T-helper 9 cell (primary cell): ENCODE measurements around the gene CLIC6.

ENCODE experiments used
- DNase-seq: peaks from one replicate; pipeline ENCODE4 v3.0.0-alpha.2; 2020

The CLIC6 gene

GRCh38 chr21:34730194-34730593 is 61.4 kb downstream of the CLIC6 start:
- DNase-seq = no peak

DNA sequence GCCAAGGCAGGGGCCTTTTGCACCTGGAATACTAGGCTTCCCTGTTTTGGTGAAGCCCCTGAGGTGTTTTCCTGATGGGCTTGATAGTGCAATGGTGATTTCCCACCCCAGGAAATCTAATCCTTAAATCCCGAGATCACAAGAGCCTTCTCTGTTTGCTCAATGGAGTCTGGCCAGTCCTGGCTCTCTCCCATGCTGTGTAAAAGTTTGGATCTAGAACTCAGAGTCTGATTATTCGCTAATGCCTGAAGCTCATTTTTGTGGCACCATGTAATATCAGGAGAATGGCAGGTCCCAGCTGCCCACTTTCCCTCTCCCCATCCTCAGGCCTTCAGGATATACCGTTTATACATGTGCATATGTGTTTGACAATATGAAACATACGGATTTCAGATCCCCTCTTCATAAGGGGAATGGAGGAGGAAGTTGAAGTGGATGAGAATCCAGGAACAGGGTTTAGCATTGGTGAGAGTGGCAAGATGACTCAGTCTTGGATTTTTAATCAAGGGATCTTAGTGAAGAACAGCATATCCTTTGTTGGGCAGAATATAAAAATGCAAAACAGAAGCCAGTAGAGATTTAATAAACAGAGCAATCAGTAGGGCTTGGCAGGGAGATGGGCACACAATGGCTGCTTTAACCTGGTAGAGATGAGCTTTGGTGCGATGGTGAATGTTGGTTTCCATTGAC is 62.1 kb downstream of the CLIC6 start:
- no peak for DNase-seq

DNA sequence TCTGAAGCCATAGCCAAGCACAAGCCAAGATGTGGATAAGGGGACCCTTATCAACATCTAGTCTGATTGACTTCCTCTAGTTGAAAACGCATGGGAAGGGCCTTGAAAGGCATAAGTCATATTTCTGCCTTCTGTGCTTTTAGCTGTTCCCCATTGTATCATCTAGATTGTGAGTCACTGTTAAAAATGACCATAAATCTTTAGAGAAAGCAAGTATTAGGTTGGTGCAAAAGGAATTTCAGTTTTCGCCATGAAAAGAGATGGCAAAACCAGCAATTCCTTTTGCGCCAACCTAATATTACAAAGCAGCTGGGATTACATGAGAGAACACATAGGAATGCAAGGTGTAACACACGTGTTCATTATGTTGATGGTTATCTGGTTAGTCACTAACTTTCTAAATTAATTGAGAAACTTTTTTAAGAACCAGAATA is 63.6 kb downstream of the CLIC6 start:
- no peak for DNase-seq

DNA sequence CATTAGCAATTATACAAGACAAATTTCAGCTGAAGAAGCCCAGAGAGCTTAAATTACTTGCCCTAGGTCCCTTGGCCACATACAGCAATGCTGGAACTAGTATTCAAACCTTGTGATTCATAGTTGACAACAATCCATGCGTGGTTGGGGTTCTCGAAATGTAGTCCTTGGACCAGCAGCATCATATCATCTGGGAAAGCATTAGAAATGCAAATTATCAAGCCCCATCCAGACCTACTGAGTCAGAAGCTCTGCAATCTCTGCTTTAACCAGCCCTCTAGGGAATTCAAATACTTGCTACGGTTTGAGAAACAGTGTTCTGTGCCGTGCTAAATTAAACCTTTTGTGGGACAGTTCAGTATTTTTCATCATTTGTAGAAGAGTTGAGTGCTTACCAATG is 65.1 kb downstream of the CLIC6 start:
- no peak for DNase-seq

- DNase-seq = no peak
These were observed 65.9 kb downstream of the CLIC6 start for GRCh38 chr21:34734696-34735095.

GRCh38 chr21:34736116-34736874 is 67.5 kb downstream of the CLIC6 start:
- no peak for DNase-seq

- no peak for DNase-seq
These were observed 68.3 kb downstream of the CLIC6 start for GRCh38 chr21:34737115-34737514.

DNA sequence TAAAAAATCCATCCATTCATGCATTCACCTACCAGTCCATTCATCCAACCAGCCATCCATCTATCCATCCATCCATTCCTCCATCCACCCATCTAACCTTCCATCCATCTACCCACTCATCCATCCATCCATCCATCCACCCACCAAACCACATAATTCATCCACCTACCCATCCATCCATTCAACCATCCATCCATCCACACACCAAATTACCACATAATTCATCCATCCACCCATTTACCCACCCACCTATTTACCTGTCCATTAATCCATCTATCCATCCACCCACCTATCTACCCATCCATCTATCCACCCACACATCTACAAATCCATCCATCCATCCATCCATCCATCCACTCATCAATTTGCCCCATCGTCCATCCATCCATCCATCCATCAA is 71.4 kb downstream of the CLIC6 start:
- no peak for DNase-seq

GRCh38 chr21:34743285-34743684 is 74.5 kb downstream of the CLIC6 start:
- no peak for DNase-seq

- no peak for DNase-seq
These were observed 75.0 kb downstream of the CLIC6 start for GRCh38 chr21:34743831-34744230.

GRCh38 chr21:34744801-34745200 is 76.0 kb downstream of the CLIC6 start:
- DNase-seq = no peak

DNA sequence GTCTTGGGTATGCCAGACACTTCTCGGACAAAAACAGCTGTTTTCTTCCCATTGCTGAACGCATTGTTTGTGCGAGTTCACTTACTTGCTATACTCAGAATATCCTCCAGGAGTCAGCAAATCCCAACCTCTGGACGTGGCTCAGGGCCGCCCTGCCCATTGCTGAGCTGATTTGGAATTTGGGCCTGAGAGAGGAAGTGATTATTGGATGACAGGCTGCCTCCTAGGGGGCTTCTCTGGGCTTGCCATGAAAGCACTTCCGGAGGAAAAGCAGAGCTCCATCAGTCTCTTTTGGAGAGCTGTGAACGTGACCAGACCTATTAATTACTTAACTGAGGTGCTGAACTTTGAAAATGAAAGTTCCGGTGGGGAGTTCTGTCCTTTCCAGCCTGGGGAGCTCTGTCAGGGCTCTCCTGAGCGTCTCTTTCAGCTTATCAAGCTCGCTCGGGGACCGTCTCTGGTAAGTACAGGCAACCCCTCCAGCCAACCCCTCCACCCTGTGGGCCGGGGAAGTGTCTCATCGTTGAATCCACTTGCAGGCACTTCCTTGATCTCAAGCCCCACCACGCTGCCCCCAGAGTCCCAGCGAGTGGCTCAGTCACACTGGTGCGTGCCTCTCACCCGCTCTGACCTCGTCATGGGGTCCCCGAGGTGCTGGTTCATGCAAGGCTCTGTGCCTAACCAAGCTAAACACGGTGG is 76.9 kb downstream of the CLIC6 start:
- peak; percentile 16 for DNase-seq

- DNase-seq = no peak
These were observed 80.1 kb downstream of the CLIC6 start for GRCh38 chr21:34748862-34749261.

DNA sequence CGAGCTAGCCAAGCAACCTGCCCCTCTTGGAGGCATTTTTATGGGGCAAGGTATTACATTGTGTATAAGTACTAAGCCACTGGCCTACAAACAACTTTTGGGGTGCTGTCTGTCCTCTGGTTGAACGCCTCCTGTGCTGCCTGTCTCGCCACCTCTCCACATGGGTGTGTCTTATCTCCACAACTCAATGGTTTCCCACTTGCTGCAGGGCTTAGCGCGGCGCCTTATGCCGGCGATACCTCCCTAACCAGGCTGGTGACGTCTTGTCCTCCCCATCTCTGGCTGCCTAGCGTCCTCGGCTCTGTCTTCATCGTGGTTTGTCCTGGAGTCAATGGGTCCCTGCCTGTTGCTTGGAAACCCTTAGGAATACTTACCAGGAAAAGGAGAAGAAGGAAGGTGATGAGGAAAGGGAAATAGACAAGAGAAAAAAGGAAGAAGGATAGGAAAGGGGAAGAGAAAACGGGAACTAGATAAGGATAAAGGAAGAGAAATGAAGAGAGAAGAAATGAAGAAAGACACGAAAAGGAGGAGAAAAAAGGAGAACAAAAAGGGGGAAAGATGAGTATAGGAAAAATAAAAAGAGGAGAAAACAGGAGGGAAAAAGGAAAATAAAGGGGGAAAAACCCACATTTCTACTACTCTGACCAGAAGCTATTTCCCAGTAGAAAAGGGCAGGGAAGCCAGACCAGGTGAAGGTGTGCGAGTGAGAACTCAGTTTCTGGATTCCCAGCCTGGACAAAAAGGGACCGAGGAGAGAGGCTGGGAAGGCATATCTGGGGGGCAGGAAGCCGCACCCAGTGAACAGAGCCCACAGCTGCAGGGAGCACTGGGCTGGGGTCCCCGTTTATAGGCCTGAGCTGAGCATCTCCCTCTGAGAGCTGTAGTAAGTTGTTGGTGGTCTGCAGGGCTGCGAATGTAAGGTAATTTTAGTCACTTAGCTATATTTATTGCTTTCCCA is 86.2 kb downstream of the CLIC6 start:
- no peak for DNase-seq

DNA sequence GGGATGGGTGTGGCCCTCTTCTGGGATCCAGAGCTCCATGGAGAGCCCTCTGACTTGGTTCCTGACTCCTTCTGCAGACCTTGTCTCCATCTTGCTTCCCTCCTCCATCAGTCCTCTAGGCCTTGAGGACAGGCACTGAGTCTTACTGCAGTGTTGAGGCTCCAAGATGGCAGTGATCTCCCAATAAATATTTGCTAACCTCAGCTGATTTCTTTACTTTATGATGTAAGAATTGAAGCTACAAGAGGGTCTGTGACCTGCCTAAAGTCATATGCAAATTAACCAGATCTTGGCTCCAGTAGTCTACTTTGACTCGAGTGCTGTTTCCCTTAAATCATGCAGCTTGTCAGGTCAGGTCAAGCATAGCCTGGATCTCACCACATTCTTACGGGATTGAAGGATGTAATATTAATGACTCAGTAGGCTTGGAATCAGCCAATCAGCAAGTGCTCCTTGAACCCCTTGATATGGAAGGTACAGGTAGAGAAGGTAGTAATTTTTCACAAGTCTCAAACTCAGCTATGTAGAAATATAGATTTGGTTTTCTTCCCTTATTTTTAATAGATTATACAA is 93.0 kb downstream of the CLIC6 start:
- no peak for DNase-seq

DNA sequence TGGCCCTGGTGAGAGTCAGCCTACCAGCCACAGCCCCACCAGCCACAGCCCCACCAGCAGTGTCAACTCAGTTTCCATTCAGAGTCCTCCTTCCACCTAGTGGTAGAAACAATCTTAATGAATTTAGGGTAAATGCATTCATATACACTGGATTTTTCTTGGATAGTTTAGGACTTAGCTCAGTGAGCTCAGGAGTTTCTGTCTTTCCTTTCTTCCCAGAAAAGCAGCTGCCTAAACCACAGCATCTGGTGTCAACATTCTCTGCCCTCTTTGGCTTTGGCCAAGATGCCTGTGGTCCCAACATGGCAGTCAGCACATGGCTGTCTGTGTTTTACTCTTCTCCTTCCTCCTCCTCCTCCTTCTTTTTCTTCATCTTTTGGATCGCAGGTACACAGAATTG is 94.0 kb downstream of the CLIC6 start:
- DNase-seq = no peak

DNA sequence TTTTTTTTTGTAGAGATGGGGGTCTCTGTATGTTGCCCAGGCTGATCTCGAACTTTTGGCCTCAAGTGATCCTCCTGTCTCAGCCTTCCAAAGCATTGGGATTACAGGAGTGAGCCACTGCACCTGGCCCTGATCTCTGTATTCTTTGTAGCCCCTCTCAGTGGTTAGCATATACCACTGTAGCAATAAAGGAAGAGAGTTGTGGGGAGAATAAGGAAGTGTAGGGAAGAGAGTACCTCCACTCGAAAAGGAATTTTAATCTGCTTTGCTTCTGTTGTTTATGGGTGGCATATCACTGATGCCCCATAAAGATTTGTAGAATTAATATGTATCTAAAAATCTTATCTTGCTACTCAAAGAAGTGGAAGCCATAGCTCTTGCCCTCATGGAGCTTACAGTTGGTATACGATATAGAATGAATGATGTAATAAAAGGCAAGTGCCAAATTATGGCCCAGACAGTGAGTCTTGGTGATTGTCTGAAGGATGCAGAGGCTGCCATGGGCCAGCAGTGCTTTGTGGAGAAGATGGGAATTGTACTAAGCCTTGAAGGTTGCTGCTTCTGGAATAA is 96.0 kb downstream of the CLIC6 start:
- no peak for DNase-seq

GRCh38 chr21:34765619-34766018 is 96.8 kb downstream of the CLIC6 start:
- DNase-seq = no peak

- no peak for DNase-seq
These were observed 98.1 kb downstream of the CLIC6 start for GRCh38 chr21:34766862-34767261.
